Glutamatergic neuron (in vitro differentiated cells): ENCODE data around the gene UGT2B15. TPM values are rescaled to one million over a fixed set of nuclear protein-coding genes. Genes with fewer than 3 reads are reported as not detected.
"Not testable (repeated sequence)": the region's sequence is repeated elsewhere in the genome, so short reads cannot be mapped to it uniquely, and the experiment has no call there.

Experiments
- DNase-seq: peaks from one replicate; pipeline ENCODE4 v3.0.0; 2022
- H3K27ac Mint-ChIP-seq: one replicate; pipeline ENCODE4 v1.8.0; 2020; ENCODE audit warnings: mild to moderate bottlenecking, mixed read lengths, inconsistent platforms; ENCODE audit not compliant: unreplicated experiment
- H3K27me3 Mint-ChIP-seq: one replicate; pipeline ENCODE4 v1.8.0; 2020; ENCODE audit warnings: mild to moderate bottlenecking, moderate library complexity, mixed read lengths, inconsistent platforms; ENCODE audit not compliant: unreplicated experiment
- H3K36me3 Mint-ChIP-seq: one replicate; pipeline ENCODE4 v1.8.0; 2020; ENCODE audit warnings: mild to moderate bottlenecking, mixed read lengths, inconsistent platforms; ENCODE audit not compliant: unreplicated experiment
- H3K4me1 Mint-ChIP-seq: one replicate; pipeline ENCODE4 v1.8.0; 2020; ENCODE audit warnings: mild to moderate bottlenecking, low read depth, mixed read lengths, inconsistent platforms; ENCODE audit not compliant: unreplicated experiment
- H3K4me3 Mint-ChIP-seq: one replicate; pipeline ENCODE4 v1.8.0; 2020; ENCODE audit warnings: mild to moderate bottlenecking, mixed read lengths, inconsistent platforms; ENCODE audit not compliant: unreplicated experiment
- H3K9me3 Mint-ChIP-seq: one replicate; pipeline ENCODE4 v1.8.0; 2020; ENCODE audit warnings: mild to moderate bottlenecking, moderate library complexity, mixed read lengths, inconsistent platforms; ENCODE audit not compliant: unreplicated experiment
- total RNA-seq: library from RNA; stranded (reverse); fragmentation: NEBNext Ultra II Directional; extraction: Animal tissue kit (Norgen Biotek cat#: 25700); gene quantifications from one replicate; pipeline ENCODE4 v1.2.1, GENCODE V29; 2021; ENCODE audit not compliant: unreplicated experiment
- TF ChIP-seq, protein P1 (sequence below): fragments of 200-600 bp; sonication (generic); IDR thresholded peaks from one replicate; pipeline ENCODE4 v1.5.0; 2021; ENCODE audit not compliant: partially characterized antibody, unreplicated experiment

UGT2B15 gene
- total RNA-seq, 1 donor from 2014 or later: not detected

DNA sequence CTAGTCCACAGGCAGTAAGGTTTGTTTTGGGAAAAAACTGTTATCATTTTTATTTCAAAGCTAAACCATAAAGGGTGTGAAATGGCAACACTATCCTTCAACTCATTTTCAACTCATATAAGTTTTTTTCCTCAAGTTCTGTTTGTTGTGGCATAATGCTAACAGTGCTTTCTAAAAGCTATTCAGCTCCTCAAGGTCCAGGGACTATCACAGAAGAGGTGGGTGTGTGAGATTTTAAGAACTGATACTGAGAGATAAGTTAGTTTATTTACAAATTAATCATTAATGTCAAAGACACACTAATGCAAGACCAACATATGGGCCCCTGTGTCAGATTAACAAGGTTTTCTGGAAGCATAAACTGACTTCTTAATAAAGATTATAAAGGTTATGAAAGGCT is 11.8 kb downstream of the UGT2B15 start:
- no peak for DNase-seq
- Mint-ChIP-seq H3K27ac (no peak overlapping the region), H3K27me3 (no peaks in the 10 kb centered on the region), H3K9me3 (no peaks in the 10 kb centered on the region), H3K4me1 (no peaks in the 10 kb centered on the region), H3K4me3 (no peak overlapping the region), H3K36me3 (no peaks in the 10 kb centered on the region)
- TF ChIP-seq, protein P1, sequence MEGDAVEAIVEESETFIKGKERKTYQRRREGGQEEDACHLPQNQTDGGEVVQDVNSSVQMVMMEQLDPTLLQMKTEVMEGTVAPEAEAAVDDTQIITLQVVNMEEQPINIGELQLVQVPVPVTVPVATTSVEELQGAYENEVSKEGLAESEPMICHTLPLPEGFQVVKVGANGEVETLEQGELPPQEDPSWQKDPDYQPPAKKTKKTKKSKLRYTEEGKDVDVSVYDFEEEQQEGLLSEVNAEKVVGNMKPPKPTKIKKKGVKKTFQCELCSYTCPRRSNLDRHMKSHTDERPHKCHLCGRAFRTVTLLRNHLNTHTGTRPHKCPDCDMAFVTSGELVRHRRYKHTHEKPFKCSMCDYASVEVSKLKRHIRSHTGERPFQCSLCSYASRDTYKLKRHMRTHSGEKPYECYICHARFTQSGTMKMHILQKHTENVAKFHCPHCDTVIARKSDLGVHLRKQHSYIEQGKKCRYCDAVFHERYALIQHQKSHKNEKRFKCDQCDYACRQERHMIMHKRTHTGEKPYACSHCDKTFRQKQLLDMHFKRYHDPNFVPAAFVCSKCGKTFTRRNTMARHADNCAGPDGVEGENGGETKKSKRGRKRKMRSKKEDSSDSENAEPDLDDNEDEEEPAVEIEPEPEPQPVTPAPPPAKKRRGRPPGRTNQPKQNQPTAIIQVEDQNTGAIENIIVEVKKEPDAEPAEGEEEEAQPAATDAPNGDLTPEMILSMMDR: no peak

DNA sequence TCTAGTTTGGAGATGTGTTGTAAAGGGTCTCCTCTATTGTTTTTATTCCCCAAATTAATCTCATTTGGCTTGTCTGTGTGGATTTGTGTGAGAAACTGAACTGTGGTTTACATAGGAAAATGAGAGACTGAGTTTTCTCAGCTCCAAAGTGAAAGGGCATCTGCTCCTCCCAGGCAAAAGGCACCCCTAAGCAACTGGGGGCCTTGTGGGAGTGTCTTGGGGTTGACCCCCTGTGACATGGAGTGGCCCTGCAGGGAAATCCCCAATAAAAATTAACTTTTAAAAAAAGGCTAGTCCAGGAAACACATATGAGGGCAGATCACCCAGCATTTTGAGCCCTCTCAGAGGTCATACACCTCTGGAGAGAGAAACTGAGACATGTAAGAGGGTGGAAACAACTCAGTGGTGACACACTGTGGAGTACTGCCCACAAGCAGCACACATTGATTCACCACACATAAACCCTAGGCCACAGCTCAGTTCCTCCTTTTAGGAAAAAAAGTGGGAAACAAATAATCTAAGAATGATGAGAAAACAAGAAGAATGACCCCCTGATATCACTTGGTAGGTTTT is 13.3 kb downstream of the UGT2B15 start:
- not testable (repeated sequence) for H3K9me3 Mint-ChIP-seq

DNA sequence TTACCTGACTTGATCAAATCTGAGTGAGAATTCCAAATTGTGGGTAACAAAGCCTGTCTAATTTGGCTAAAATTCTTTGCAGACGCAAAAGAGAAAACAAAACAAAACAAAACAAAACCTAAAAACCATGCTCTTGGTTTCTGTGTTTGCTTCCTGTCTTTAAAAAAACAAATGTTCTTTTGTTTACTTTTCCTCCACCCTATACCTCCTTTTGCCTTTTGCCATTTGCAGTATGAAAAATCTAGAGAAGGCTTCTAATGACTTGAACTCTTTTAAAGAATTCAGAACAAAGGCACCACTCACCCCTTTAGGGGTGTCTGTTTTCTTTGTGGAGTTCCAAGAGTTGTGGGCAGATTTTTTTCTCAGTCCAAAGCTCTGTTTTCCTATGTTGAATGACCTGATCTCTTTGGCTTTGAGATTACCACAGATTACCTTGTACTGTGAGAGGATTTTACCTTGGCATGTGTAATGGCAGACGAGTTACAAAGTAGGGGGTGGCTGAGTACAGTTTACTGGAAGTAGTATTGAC is 13.9 kb downstream of the UGT2B15 start:
- DNase-seq, H3K27ac Mint-ChIP-seq, H3K4me1 Mint-ChIP-seq, H3K36me3 Mint-ChIP-seq, H3K27me3 Mint-ChIP-seq, H3K9me3 Mint-ChIP-seq, H3K4me3 Mint-ChIP-seq: not testable (repeated sequence)

More for the DNA sequence above, 13.3 kb downstream of the UGT2B15 start:
- DNase-seq, H3K4me3 Mint-ChIP-seq, H3K4me1 Mint-ChIP-seq, H3K27ac Mint-ChIP-seq, H3K36me3 Mint-ChIP-seq, H3K27me3 Mint-ChIP-seq: not testable (repeated sequence)

DNA sequence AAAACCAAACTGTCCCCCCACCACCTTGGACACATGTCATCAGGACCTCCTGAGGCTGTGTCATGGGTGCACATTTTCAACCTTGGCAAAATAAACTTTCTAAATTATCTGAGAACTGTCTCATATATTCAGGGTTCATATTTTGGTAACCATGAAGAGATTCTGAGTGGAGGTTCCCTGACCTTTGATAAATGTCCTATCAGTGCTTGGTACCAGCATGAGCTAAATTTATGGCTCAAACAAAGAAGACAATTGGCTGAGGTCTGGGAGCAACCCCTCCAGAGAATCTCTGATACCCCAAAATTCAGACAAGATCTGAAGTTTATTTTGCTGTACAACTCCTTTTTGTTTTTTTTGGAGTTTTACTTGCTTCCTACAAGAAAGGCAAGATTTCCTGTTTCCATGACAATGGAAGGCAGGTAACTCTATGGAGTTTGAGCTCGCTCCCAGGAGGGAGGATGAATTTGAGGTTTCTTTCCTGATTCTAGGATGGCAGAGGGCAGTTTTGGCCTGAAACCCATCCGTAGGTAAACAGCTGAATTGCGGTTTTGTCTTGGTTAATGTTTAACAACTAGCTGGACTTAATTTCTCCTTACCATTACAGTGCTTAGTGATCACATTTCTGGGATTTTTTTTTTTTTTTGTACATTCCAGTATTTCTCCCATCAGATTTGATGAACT is 14.5 kb downstream of the UGT2B15 start:
- Mint-ChIP-seq H3K4me3 (no peak overlapping the region), H3K4me1 (no peaks in the 10 kb centered on the region), H3K9me3 (no peaks in the 10 kb centered on the region), H3K27ac (no peak overlapping the region), H3K36me3 (no peaks in the 10 kb centered on the region), H3K27me3 (no peaks in the 10 kb centered on the region)
- DNase-seq: no peak
- TF ChIP-seq, protein P1: no peak

DNA sequence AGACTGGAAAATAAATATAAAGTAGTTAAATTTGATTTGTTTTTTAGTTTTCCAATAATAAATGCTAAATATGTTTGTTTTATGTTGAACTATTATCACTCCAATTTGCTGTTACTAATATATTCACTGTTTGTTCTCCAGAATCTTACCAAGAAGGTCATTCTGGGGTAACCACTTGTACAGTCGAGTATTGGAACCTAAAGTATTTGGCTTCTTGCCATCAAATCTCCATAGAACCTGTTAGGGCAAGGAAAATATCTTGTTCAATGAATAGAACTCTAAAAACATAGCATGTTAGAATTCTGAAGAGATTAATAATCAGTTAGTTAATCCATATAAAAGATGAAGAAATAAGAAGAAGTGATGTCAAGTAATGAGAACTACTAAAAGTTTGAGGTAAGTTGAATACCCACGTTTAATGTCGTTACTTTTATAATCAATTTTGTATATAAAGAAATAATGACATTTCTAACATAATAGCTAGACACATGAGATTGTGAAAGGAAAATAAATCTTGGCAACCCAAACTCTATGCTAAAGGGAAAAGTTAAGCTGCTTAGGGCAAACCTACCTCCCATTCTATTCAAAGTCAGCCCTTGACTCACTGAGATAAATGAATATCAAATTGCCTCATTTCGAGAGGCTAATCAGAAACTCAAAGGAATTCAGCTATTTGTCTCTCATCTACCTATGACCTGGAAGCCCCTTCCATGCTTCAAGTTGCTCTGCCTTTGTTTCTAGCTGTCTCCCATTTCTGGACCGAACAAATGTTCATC is 15.3 kb downstream of the UGT2B15 start:
- no peaks in the 10 kb centered on the region for H3K36me3 Mint-ChIP-seq
- TF ChIP-seq, protein P1: no peak
- DNase-seq: no peak
- no peaks in the 10 kb centered on the region for H3K9me3 Mint-ChIP-seq
- no peak overlapping the region for H3K27ac Mint-ChIP-seq
- no peak overlapping the region for H3K4me3 Mint-ChIP-seq
- H3K4me1 Mint-ChIP-seq: no peaks in the 10 kb centered on the region
- H3K27me3 Mint-ChIP-seq: no peaks in the 10 kb centered on the region

DNA sequence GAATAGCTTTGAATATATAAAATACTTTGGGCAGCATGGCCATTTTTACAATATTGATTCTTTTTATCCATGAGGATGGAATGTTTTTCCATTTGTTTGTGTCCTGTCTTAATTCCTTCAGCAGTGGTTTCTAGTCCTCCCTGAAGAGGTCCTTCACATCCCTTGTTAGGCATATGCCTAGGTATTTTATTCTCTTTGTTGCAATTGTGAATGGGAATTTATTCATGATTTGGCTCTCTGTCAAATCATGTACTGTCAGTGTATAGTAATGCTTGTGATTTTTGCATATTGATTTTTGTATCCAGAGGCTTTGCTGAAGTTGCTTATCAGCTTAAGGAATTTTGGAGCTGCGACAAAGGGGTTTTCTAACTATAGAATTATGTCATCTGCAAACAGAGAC is 18.5 kb downstream of the UGT2B15 start:
- H3K9me3 Mint-ChIP-seq: no peaks in the 10 kb centered on the region
- H3K4me3 Mint-ChIP-seq: no peak overlapping the region
- no peaks in the 10 kb centered on the region for H3K36me3 Mint-ChIP-seq
- DNase-seq: no peak
- H3K27ac Mint-ChIP-seq: no peak overlapping the region
- TF ChIP-seq, protein P1: no peak
- H3K4me1 Mint-ChIP-seq: no peaks in the 10 kb centered on the region
- H3K27me3 Mint-ChIP-seq: no peaks in the 10 kb centered on the region
